GM18951 (cell line): ENCODE measurements around the gene BCAS1.
"Not testable (repeated sequence)": the region's sequence is repeated elsewhere in the genome, so short reads cannot be mapped to it uniquely, and the experiment has no call there.

Experiments
- POLR2A ChIP-seq: IDR thresholded peaks from 4 replicates; pipeline ENCODE4 v1.6.1; 2011; ENCODE audit warnings: mild to moderate bottlenecking; ENCODE audit not compliant: insufficient read length, insufficient read depth; ENCODE audit errors: extremely low read depth
- in situ Hi-C: fragments of 300-500 bp; cut with MboI; formaldehyde crosslinking; loops from one replicate; pipeline ENCODE4 v1.12.0; 2022; ENCODE audit warnings: low sequenced_read_pairs, mixed read lengths, inconsistent platforms; ENCODE audit not compliant: unreplicated experiment

The BCAS1 gene

DNA sequence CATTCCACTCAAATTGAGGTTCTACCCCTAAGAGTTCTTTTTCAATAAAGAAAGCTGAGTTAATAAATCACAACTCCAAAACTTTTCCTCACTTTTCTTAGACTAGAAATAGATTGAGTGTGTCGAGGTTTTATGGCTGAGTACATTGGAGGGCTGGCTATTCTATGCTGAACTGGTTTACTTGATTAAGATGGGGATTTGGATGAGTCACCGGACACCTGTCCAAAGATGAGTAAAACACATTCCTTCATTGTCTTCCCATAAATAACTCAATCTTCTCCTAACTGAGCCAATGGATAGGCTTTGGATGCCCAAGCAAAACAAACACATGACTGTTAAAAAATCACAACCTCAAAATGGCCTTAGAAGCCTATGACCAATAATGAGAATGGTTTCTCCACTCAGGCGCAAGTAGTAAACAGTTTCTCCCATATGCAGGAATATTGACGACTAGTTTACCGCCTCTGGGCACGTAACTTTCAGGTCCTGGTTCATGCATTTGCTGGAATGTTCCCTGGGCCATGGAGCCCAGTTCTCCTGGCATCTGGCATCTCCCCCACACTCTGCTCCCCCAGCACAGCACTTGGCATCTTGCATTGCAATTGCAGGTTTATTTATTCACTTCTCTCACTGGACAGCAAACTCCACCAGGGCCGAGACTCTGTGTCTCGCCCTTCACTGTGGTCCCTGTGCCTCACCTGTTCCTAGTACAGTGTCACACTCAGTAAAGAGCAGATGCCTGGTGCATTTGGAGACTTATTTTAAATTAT, 43.9 kb downstream of the BCAS1 start:
- in situ Hi-C loops = no loop called here
- TF ChIP-seq POLR2A = no peak

DNA sequence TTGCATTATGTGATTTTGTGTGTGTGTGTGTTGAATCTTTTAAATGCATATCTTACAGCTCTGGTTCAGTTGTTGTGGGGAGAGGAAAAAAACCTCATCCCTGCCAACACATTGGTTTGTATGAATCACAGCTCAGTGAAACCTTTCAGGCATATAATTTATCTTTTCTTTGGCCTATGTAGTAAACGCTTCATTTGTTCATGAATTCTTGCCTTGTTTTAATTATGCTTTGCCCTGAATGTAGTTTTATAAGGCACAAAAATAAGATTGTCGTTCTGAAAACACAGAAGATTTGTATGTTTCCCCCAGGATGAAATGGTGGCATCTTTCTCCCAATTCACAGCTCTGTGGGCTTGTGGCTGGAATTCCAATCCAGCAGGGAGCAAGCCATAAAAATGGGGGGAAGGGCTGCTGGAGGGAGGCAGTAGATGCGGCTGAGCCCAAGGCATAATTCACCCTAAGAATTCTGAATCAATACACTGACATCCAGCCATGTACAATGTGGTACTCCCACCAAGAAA, 45.1 kb downstream of the BCAS1 start:
- in situ Hi-C loops = no loop called here
- TF ChIP-seq POLR2A = no peak

DNA sequence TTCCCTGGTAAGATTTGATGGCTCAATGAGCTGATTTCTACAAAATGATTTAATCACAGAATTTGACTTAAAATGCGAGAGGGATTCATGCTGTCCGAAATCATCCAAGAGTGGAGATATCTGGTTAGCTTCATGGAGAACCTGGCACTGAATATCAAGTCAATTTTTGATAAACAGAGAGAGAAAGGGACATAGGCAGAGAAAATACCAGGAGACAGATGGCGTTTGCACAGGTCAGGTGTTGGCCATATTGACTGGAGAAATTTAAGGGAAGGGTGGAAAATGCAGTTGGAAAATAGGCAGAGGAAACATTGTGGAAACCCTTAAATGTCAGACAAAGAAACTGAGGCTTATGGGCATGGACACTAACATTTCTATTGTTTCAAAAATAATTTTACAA, 47.0 kb downstream of the BCAS1 start:
- no peak for TF ChIP-seq POLR2A

DNA sequence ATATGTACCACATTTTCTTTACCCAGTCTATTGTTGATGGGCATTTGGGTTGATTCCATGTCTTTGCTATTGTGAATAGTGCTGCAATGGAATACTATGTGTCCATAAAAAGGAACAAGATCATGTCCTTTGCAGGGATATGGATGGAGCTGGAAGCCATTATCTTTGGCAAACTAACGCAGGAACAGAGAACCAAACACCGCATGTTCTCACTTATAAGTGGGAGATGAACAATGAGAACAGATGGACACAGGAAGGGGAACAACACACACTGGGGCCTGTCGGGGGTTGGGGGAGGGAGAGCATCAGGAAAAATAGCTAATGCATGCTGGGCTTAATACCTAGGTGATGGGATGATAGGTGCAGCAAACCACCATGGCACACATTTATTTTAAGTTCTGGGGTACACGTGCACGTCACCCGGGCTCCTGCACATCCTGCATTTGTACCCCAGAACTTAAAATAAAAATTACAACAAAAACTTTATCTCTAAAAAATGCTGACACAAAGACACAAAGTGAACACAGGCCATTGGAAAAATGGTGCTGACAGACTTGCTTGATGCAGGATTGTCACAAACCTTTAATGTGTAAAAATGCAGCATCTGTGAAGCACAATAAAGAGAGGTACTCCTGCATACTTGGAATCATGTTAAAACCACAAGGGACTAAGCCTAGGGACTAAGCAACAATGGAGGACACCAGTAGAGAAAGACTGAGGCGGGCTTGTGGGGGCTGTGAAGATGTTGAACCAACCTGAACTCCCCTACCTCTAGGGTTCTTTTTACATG, 48.8 kb downstream of the BCAS1 start:
- TF ChIP-seq POLR2A = no peak
- in situ Hi-C loops = no loop called here

More for the DNA sequence above, 47.0 kb downstream of the BCAS1 start:
- in situ Hi-C loops = no loop called here

DNA sequence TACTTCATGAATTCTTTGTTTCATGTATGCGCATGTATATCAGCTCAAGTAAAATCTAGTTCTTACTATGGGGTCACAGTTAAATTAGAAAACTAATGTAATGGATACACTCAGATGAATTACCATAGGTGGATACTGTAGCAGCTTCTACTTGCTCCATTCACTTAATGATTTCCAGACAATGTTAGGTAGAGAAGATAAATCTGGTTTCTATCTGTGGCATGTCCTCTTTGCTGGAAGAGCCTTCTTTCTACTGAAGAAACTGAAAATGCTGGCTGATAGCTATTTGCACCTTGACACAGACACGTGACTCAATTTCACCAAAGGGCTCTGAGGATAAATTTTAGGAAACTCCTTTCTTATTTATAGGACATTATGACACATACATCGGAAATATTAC, 49.5 kb downstream of the BCAS1 start:
- TF ChIP-seq POLR2A = no peak
- in situ Hi-C loops = no loop called here

DNA sequence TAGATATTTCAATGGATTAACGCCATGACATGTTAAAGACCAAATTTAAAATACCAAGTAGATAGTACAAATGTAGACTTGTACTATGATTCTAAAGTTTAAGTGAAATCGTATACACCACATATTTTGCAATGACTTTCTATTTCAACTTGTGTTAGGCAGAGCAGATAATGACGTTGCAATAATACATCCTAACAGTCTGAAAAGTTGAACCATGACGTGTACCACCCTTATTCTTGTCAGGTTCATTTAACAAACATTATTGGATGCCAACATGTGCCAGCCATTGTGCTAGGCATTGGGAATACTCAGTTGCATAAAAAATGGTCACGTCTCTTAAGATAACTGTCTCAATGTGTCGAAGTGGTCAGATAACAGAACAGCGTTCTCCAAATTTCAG, 50.0 kb downstream of the BCAS1 start:
- in situ Hi-C loops = no loop called here
- TF ChIP-seq POLR2A = no peak

DNA sequence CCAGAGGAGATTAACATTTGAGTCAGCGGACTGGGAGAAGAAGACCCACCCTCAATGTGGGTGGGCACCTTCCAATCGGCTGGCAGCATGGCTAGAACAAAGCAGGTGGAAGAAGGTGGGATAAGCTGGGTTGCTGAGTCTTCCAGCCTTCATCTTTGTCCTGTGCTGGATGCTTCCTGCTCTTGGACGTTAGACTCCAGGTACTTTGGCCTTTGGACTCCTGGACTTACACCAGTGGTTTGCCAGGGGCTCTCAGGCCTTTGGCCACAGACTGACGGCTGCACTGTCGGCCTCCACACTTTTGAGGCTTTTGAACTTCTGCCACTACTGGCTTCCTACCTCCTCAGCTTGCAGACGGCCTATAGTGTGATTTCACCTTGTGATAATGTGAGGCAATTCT, 50.8 kb downstream of the BCAS1 start:
- in situ Hi-C loops = no loop called here
- TF ChIP-seq POLR2A = no peak

DNA sequence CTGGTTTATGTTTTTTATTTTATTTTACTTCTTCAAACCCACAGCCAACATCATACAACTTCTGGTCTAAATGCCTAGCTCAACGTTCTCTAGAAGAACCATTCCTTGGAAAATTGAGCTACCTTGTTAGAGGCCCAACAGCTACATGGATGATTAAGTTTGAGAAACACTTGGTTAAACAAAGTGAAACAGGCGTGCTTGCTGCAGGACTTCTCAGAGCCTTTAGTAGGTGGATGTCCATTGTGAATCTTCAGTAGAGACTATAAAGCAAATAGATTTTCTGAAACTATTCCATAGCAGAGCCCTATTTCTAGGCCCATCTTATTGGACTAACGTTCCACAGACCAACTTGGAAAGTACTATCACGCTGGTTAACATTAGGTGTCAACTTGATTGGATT, 51.3 kb downstream of the BCAS1 start:
- no peak for TF ChIP-seq POLR2A
- in situ Hi-C loops = no loop called here

DNA sequence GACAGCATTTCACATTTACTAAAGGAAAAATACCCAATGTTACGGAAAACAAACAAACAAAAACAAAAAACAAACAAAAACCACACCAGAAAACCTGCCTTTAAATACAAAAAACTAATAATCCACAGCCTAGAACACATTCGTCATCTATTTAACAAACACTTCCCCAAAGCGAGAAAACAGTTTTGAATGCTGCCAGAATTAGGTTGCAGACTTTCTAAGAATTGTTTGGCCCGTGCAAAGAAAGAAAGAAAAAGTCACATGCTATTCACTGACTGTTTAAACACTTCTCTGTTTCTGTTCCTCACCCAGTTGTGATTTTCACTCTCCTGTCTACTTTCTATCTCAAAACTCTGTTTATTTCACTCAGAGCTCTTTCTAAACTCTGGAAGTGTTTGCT, 52.5 kb downstream of the BCAS1 start:
- no peak for TF ChIP-seq POLR2A
- in situ Hi-C loops = no loop called here

DNA sequence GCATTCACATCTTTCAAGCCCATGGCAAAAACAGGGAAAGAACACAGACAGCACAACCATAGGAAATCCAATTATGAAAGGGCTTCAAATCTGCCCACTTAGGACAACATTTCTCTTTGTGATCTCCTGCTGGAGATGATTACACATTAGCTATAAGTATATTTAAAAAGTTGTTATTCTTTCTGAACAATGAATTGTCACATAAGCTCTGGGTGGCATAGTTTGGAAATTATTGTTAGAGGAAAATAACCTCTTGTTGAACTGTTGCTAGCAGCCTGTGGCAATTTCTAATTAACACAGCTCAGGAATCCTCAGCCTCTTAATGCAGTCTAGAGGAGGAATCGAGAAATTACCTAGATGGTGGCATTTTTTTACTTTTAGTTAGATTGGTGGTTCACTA, 54.9 kb downstream of the BCAS1 start:
- TF ChIP-seq POLR2A = no peak
- in situ Hi-C loops = no loop called here

DNA sequence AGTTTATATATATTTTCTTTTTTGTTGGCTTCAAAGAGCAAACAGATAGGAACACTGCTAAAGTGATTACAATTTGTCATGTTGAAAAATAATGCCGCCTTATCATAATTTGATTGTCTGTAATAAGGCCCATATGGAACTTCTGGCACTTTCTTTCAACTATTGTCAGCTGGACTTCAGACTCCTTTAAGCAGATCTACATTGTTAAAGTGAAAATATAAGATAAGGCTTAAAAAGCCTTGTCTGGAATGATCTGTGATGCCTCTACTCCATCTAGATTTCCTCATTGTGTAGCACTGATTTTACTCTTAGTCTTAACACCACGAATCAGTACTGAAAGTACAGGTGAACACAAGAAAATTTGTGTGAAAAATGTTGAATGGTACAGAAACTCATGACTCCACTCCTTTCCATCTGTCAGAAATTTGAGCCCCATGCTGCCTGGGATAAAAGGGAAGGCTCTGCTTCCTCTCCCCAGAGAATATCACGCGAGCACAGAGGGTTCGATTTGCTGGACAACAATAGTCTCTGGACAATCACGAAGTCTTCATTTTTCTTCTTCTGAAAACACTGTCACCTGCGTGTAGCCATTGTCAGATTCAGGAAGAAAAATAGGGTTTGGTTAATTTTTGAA, 56.0 kb downstream of the BCAS1 start:
- in situ Hi-C loops = no loop called here
- TF ChIP-seq POLR2A = no peak

DNA sequence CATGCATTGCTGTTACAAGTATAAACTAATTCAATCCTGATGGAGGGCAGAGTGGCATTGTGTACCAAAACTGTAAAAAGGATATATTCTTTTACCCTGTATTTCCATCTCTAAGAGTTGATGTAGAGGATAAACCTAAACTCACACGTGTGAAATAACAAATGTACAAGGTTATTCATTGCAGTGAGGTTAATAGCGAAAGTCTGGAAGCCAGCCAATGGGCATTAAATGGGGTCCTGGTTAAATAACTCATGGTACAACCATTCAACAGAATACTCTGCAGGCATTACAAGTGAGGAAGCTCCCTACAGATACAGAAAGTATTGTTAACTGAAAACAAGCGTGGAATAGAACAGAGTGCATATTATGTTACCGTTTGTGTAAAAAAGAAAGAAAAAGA, 56.9 kb downstream of the BCAS1 start:
- no peak for TF ChIP-seq POLR2A

DNA sequence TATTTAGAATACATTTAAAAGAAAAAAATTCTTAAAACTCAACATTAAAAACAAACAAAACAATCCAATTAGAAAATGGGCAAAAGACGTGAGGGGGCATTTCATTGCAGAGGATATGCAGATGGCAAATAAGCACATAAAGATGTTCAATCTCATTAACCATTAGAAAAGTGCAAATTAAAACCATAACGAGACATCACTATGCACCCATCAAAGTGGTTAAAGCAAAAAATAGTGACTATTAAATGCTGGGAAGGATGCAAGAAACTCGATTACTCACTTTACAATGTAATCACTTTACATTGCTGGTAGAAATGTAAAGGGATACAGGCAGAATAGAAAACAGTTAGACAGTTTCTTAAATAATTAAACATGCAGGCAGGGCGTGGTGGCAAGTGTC, 59.0 kb downstream of the BCAS1 start:
- in situ Hi-C loops = no loop called here
- TF ChIP-seq POLR2A = no peak

More for the DNA sequence above, 56.9 kb downstream of the BCAS1 start:
- in situ Hi-C loops = no loop called here

DNA sequence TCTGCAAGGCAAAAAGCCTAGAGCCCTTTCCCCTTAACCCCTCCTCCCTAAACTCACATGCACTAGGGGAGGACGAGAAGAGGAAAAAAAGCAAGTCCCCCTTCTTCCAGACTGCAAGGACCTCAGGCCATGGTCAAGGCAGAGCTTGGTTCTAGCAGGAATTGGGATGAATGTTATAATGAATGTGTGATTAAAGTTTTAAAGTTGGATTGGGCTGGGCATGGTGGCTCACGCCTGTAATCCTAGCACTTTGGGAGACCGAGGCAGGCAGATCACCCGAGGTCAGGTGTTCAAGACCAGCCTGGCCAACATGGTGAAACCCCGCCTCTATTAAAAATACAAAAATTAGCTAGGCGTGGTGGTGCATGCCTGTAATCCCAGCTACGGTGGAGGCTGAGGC, 64.2 kb downstream of the BCAS1 start:
- in situ Hi-C loops = not testable (repeated sequence)
